NCI-H748 treated with DMSO at 0.1 percent for 48 hours (cell line): Measurements from ENCODE around the gene PGLYRP2.

Experiments
- DNase-seq: peaks from one replicate; lab custom pipeline; 2025; lab: John Stamatoyannopoulos, UW

PGLYRP2 gene

DNA sequence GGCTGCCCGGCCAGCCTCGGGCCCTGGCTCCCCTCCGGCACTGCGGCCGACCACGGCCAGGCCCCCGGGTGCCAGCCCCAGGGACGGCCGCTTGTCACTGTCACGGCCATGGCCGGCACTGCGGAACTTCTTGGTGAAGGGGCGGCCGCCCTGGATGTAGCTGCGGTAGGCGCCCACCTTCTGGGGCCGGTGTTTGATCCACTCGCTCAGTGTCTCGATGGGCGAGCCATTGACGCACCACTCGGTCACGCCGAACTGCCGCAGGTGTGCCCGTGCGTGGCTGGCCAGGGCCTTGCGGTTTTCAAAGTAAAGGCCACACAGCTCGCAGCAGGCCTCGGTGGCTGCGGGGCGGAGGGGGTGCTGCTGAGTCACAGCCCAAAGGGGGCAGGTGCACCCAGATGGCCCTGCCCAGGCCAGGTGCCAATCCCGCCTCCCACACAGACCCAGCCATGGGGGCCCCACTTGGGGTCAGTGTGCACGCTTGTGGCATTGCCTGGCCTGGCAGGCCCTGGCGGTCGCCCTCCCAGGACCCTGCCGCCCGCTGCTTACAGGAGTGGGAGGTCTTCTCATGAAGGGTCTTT, 54.5 kb downstream of the PGLYRP2 start:
- no peak for DNase-seq

DNA sequence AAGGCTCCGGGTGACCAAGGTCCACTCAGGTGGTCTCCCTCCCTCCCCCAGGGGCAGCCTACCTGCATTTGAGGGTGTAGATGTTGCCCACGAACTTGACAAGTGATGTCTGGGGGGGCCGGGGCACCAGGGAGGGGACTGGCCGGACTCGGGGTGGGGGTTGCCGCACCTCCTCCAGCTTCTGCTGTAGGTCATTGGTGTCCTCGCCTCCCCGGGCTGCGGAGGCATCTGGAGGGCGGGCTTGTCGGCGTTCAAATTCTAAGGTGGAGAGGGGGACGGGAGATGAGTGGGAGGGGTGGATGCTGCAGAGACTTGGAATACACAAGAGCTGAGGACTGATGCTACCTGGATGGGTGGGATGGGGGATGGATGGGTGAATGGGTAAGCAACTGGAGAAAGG, 55.2 kb downstream of the PGLYRP2 start:
- DNase-seq = no peak

DNA sequence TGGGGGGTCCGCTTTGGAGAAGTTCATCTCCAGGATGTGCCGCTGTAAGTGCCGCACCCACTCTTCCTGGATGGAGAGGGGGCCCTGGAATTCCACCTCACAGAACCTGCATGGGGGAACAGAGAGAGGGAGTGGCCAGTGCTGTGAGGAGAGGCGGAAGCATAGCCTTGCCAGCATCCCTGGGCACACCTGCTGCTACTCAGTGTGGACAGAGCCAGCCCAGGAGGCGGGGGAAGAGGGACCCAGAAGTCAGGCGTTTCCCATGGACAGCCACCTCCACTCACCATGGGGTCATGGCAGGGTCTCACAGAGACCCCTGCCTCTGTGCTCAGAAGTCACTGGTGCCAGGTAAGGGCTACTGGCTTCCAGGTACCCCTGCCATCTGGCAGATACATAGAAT, 56.2 kb downstream of the PGLYRP2 start:
- DNase-seq = no peak

DNA sequence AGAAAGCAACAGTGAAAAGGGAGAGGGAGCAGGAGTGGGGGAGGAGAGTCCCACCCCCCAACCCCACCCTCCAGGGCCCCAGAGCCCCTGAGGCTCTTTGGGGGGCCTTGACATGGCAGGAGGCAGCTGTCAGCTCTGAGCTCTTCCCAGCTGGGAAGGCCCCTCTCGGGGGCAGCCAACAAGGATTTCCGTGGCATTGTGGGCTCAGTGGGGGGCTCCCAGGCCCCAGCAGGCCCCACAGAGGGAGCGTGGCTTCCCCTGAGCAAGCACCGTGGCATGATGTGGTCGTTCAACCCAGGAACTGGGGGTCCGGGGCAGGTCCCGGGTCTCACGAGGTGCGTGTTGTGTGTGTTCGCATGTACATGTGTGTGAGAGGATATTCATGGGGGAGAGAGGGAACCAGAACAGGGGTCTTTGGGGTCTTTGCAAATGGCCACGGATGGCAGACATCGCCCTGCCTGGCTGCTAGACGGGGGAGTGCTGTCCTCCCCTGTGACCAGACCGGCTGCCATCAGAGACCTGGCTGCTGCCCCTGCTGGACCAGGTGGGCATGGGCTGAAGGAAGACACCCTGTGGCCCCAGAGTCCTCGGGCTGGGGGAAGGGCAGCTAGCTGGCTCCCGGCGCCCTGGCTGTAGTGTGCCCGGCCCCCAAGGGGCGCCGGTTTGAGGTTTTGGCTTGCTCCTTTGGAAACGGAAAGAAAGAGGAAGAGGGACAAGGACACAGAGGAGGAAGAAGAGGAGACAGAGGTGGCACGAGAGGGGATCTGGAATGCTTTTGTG, 56.8 kb downstream of the PGLYRP2 start:
- DNase-seq = no peak

DNA sequence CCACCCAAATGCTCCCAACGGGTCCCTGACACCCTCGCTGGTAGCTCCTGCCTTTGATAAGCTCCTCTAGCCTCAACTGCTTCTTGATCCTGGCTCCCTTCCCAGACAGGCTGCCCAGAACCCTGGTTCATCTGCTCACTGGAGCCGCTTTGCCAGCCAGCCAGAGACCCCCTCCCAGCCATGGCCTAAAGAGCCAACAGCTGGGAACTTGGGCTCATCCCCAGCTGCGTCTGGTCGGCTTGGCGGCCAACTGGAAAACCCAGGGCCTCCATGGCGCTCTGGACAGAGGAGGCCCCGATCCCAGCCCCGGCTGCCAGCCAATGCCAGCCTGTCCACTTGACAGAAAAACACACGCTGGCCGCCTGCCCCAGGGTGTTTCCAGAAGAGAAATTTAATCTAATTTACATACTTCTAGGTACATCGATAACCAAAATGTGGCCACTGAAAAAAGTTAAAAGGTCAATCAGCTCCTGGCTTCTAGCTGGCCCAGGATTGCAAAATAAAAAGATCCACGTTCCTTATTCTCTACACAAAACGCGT, 57.5 kb downstream of the PGLYRP2 start:
- no peak for DNase-seq

DNA sequence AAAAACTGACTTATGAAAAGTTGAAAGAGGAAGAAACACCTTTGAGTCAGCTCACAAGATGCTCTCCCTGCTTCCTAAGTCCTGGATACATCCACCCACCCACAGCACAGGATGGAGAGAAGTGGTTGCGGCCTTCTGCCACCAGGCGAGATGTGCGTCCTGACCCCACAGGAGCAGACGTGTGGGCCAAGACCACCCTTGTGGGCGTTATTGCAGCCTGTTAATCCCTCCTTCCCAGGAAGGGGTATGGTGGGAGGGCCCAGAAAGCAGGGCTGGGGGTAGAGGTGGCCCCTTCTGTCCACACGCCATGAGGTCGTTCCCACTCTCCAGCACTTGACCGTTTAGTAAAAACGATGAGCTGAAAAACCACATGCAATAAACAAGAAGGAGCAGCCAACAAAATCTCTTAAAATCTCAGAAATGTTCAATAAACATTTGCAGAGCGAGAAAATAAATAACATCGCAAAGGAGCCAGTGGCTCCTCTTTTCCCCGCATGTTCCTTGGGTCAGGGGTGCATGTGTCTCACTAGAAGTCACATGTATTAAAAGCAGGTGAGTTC, 58.1 kb downstream of the PGLYRP2 start:
- DNase-seq = no peak

DNA sequence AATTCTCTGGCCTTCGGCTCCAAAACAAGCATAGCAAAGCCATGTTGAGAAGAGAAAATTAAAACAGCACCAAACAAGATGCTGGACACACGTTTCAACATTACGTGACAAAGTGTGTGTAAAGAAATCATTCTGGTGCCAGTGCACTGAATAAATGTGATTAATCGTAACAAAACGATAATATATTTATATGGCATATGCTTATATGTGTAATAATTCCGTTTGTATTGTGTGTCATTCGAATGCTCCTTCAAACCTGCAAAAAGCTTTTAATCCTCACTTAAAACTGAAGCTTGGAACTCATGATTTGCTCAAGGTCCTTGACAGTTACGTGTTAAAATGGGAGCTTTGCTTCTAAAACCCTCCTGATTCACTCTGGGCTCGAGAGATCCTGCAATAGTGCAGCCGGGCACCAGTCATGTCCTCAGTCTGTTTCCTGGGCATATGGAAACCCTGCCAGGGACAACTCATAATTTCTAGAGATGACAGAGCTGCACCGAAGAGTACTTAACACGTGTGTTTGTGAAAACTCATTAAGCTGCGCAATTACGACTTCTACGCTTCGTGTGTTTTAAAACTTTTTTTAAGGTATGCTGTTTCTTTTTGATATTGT, 59.8 kb downstream of the PGLYRP2 start:
- no peak for DNase-seq
